ENCODE results near the gene BOLL.
"Not testable (repeated sequence)": the region's sequence is repeated elsewhere in the genome, so short reads cannot be mapped to it uniquely, and the experiment has no call there.

The BOLL gene, protein sequence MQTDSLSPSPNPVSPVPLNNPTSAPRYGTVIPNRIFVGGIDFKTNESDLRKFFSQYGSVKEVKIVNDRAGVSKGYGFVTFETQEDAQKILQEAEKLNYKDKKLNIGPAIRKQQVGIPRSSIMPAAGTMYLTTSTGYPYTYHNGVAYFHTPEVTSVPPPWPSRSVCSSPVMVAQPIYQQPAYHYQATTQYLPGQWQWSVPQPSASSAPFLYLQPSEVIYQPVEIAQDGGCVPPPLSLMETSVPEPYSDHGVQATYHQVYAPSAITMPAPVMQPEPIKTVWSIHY

DNA sequence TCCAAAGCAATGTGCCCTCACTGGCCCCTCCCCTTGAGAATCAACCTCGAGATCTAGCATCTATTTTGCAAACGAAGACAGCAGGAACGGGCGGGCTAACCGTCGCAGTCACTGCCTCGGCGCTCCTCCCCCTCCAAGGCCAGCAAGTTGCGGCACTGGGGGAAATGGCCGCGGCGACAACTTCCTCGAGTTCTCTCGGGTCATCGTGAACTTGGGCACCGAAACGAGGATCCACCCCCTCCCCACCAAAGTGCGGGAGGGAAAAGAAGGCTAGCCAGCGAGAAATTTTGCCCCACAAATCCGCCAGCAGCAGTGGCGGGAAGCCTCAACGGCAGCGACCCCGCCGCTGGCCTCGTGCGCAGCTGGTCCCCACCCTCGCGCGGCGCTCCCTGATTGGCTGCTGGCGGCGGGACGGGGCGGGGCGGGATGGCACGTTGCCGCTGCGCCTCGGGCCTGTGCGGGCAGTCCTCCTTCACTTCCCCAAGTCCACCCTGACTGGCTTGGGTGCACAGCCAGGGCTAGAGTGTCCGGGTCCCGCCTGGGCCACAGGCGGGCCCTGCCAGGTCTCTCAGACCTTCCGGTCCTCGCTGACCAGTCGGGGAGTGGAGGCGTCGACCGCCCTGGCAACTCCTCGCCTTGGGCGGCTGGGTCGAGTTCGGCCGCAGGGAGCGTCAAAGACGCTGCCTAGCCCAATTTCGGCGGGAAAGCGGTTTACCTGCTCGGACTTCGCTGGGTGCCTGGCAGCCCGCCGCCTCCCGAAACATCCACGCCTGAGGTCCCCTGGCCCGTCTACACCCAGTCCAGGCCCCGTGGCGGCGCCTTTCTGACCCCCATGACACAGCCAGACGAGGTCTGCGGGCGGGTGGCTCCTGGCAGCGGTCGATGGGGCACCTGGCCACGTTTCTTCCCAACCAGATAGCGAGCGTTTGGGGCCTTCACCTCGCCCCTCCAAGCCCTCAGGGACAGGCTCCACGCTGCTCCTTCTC, at the start of gene BOLL:
Gene BOLL, minus strand, starts transcription at position 364 of the 986 bp plus-strand sequence. CDS start 3,469 bp downstream, outside the sequence.
- no peak for DNase-seq (ENCODE audit: low spot score)

DNA sequence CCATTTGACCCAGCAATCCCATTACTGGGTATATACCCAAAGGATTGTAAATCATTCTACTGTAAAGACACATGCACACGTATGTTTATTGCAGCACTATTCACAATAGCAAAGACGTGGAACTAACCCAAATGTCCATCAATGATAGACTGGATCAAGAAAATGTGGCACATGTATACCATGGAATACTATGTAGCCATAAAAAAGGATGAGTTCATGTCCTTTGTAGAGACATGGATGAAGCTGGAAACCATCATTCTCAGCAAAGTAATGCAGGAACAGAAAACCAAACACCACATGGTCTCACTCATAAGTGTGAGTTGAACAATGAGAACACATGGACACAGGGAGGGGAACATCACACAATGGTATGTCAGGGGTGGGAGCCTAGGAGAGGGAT, 49.7 kb upstream of the BOLL start:
- not testable (repeated sequence) for DNase-seq (ENCODE audit: low spot score)

GRCh38 chr2:197828464-197829135, 43.5 kb upstream of the BOLL start:
- peak; percentile 76 for DNase-seq (ENCODE audit: low spot score)

GRCh38 chr2:197827618-197828017, 42.5 kb upstream of the BOLL start:
- peak; percentile 85 for DNase-seq (ENCODE audit: low spot score)

DNA sequence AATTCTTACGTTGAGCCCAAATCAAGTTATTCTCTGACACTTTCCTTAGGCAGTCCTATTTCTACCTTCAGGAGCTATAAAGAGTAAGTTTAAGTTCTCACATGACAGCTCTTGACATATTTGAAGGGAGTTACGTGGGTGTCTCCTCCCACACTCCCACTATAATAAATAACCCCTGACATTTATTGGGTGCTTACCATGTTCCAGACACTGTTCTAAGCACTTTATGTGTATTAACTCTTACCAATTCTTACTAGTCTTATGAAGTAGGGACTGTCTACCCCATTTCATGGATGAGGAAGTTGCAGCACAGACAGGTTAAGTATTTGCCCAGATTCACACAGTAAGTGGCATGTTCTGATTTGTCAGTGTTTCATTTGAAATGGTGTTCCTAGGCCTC, 37.2 kb upstream of the BOLL start:
- no peak for DNase-seq (ENCODE audit: low spot score)

DNA sequence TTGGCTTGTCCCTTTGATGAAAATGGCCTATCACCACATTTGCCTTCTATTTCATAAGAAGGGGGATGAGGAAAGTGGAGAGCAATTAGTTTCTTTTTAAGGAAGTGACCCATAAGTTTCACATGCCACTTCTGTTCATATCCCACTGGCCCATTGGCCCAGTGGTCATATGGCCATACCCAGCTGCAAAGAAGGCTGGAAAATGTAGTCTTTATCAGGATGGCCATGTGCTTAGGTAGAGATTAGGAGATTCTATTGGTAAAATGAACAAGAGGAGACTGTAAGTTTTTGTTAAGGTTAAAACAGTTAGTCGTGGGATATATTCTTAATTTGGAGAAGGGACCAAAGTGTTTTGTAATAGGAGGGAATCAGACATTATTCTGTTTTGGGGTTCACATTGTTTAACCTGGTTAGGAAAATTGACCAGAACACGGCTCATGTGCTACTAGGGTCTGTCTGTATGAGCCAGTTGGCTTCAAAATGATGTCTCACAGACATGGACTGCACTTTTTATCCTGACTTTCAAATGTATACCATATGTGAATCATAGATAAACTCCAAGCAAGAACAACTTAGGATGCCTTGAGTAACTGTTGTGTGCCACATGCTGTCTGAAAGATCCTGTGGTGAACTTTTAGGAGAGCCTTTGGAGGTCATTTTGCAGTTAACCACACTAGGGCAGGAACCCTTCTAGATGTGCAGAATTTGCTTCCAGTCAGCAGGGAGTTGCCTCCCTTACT, 36.6 kb upstream of the BOLL start:
- no peak for DNase-seq (ENCODE audit: low spot score)

GRCh38 chr2:197814526-197814925, 29.4 kb upstream of the BOLL start:
- no peak for DNase-seq (ENCODE audit: low spot score)

- DNase-seq (ENCODE audit: low spot score): peak; percentile 74
Observed at GRCh38 chr2:197813093-197813787, 28.1 kb upstream of the BOLL start.

DNA sequence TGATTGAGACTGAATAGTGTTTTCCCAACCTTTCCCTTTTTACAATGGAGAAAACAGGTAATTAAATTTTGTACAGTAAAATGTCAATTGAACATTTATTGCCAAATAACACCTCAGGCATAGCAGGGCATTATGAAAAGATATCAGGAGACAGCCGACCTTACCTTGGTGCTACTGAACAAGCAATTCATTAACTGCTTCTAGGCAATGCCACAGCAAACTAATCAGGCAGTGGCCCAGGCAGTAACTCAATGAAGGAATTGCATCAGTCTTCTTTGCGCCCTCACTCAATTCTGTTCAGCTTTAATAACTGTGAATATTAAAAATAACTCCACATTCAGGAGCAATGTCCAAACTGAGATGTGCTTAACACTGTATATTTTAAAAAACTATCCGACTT, 25.4 kb upstream of the BOLL start:
- DNase-seq (ENCODE audit: low spot score): no peak

DNA sequence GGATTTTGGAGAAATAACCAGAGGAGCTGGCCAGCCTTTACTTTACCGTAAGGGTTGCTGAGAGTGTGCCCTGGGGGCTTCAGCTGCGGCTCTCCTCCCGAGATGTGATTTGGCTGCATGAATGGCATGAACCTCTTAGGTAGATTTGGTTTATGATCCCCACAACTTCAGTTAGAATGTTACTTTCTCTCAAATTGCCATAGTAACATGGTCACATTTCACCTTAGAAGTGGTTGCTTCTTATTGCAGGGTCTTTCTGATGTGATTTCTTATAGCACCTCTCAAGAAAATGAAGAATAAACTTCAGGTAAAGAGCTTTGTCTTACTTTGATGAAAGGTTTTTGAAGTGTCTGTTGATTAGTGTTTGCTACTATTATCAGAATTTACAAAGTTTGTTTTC, 24.9 kb upstream of the BOLL start:
- DNase-seq (ENCODE audit: low spot score): no peak

DNA sequence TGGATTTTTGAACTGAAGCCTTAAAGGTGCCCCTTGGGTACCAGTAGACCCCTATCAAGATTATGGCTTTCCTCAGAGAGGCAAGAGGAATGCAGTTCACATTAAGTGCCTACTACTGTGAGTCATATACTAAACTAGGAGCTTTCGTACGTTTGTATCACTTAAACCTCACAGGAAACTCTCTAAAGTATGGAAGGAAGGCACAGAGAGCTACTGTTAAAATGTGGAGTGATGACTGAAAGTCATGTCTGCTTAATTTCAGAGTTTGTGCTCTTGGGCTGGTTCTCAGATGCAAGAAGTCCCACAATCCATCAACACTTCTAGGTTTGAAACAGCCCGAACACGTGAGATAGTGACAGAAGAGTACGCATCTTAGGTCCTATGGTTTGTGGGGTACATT, 23.9 kb upstream of the BOLL start:
- DNase-seq (ENCODE audit: low spot score): no peak

GRCh38 chr2:197805715-197806633, 20.9 kb upstream of the BOLL start:
- DNase-seq (ENCODE audit: low spot score): no peak

DNA sequence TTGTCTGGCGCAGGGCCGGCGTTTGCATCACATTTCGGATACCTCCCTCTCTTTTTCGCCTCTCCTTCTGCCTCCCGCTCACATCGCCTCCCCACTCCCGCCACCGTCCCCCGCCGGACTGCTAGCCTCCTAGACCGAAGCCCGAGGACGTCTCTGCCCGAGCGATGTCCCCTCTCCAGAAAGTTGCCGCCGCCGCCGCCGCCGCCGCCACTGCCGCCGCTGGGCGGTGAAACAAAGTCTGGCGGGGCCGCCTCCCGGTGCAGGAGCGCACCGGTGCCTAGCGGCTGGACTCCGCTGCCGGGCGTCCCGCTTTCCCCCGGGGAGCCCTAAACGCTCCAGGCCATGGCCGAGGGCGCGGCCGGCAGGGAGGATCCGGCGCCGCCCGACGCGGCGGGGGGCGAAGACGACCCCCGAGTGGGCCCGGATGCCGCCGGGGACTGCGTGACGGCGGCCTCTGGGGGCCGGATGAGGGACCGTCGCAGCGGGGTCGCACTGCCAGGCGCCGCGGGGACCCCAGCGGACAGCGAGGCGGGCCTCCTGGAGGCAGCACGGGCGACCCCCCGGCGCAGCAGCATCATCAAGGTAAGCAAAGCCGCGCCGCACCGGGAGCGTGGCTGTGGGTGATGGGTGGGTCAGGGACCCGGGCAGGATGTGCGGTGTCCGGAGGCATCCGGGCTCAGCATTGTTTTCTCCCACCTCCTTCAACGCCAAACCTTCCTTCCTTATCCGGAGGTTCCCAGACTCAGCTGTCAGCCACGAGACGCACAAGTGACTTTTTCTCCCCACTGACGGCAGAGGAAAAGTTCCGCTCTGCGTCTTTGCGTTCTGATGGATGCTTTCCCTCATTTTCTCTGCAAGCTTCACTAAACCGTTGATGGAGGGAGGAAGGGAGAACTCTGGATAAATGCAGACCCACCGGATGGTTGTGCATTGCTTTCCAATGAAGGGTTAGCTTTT, 19.9 kb upstream of the BOLL start:
- DNase-seq (ENCODE audit: low spot score): no peak

- peak; percentile 92 for DNase-seq (ENCODE audit: low spot score)
Observed at GRCh38 chr2:197804049-197804757, 19.1 kb upstream of the BOLL start, which contains the start of gene PLCL1. TSS of gene PLCL1 (plus strand) at chr2:197804593.

- peak; percentile 82 for DNase-seq (ENCODE audit: low spot score)
Observed at GRCh38 chr2:197803033-197803444, 17.9 kb upstream of the BOLL start.

- DNase-seq (ENCODE audit: low spot score): no peak
Observed at GRCh38 chr2:197801033-197801432, 15.9 kb upstream of the BOLL start.

DNA sequence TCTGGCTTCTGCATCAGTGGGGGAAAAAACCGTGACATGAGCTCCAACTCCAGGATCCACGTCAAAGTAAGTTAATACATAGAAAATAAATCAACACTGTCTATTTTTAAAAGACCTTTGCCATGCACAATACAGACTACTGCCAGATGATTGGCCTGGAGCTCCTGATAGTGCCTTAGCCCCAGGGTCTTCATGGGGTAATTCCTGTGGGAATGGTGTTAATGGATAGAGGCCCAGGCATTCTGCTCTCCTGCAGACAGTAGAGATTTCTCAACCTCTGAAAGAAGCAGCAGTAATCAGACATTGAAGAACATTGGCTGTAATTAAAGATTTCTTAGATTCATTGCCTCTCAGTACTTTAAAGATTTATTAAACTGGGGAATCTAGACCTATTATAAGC, 15.0 kb upstream of the BOLL start:
- DNase-seq (ENCODE audit: low spot score): no peak

GRCh38 chr2:197799068-197799467, 13.9 kb upstream of the BOLL start:
- no peak for DNase-seq (ENCODE audit: low spot score)
